ENCODE results near the gene PSMA6.

DNA sequence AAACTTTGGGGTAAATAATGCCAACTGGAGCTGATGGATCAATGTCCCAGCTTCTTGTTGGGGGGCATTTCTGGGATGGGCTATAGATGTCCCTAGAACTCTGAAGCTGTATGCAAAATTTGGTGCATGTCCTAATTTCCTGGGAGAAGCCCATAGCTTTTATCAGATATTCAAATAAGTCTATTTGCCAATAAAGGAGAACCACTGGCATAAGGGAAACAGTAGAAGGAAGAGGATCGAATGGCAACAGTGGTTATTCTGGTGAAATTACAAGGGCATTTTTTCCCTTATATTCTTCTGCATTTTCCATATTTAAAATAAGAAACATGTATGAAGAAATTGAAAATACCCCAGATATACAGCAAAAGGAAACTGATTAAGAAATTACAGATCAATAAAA lies 34.2 kb downstream of the PSMA6 start:
- TF ChIP-seq BHLHE40 (IDR thresholded peaks at IDR 0.05; ENCODE audit: borderline replicate concordance) (no peak), NFRKB (IDR thresholded peaks at IDR 0.05) (no peak), FOXM1 (IDR thresholded peaks at IDR 0.05; ENCODE audit: borderline replicate concordance) (no peak), FOXK2 (IDR thresholded peaks at IDR 0.05) (no peak), SUZ12 (IDR thresholded peaks at IDR 0.05) (no peak), ZNF384 (IDR thresholded peaks at IDR 0.05) (no peak), FOXA1 (IDR thresholded peaks at IDR 0.05) (no peak), SP1 (IDR thresholded peaks at IDR 0.05) (no peak), HDGF (IDR thresholded peaks at IDR 0.05; ENCODE audit: borderline replicate concordance) (no peak), ARNT (IDR thresholded peaks at IDR 0.05) (no peak)
- TF ChIP-seq, protein P1, sequence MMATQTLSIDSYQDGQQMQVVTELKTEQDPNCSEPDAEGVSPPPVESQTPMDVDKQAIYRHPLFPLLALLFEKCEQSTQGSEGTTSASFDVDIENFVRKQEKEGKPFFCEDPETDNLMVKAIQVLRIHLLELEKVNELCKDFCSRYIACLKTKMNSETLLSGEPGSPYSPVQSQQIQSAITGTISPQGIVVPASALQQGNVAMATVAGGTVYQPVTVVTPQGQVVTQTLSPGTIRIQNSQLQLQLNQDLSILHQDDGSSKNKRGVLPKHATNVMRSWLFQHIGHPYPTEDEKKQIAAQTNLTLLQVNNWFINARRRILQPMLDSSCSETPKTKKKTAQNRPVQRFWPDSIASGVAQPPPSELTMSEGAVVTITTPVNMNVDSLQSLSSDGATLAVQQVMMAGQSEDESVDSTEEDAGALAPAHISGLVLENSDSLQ (IDR thresholded peaks at IDR 0.05) = no peak
